Left ventricle myocardium superior (tissue), 1 donor: ENCODE measurements around the gene STRADA. TPM values are rescaled to one million over a fixed set of nuclear protein-coding genes. Genes with fewer than 3 reads are reported as not detected.

Source experiments
- ATAC-seq: fragments of 200-7000 bp; cut with Tn5 transposase; one replicate; pipeline ENCODE4 v1.9.1; 2020; ENCODE audit warnings: mild to moderate bottlenecking, moderate library complexity
- DNase-seq: peaks from one replicate; pipeline ENCODE4 v3.0.0-alpha.2; 2020
- intact Hi-C: fragments of 100-400 bp; cut with micrococcal nuclease; formaldehyde crosslinking; loops from one replicate; pipeline ENCODE4 v1.11.0; 2022
- total RNA-seq: library from RNA; stranded (reverse); fragmentation: NEBNext Ultra II Directional; extraction: Animal tissue kit (Norgen Biotek cat#: 25700); gene quantifications from one replicate; pipeline ENCODE4 v1.2.1, GENCODE V29; 2021
- donor health status: DM: no; HTN: yes; CAD: no; lungs with severe emphysema.

STRADA gene
- total RNA-seq, 1 donor from 2014 or later: 16.0 TPM

- ATAC-seq: no peak
- no peak for DNase-seq
- intact Hi-C loops: no loop called here
Observed at GRCh38 chr17:63703556-63704258, 37.9 kb downstream of the STRADA start.

DNA sequence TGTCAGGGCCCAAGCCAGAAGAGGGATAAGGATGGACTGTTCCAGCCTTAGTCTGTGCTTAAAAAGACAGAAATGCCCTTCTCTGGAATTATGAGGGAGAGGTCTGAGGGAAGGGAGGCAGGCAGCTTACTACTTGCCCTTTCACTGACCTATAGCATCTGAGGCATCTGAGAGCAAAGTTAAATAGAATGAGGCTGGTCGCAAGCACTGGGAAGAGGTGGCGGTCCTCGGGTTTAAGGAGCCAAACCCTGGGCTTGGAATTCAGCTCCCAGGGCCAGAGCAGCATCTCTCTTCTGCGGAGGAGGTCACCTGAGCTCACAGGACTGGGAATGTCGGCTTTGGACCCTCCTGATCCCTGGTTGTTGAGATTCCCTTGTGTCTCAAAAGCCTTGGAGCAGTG is 38.6 kb downstream of the STRADA start:
- DNase-seq (no peak), ATAC-seq (no peak)
- intact Hi-C loops: no loop called here

DNA sequence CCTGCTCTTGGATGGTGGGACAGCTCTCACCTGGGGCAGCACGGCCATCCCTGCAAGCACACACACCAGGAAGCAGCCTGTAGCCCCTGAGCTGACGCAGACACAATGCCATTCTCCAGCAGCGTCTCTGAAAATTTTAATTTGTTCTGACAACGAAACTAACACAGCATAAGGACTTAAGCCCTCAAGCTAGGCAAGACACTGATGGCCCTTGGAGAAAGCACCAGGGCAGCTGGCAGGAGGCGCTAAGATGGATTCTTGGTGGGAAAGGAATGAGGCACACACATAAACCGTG is 38.9 kb downstream of the STRADA start:
- intact Hi-C loops: no loop called here
- ATAC-seq (no peak), DNase-seq (no peak)

DNA sequence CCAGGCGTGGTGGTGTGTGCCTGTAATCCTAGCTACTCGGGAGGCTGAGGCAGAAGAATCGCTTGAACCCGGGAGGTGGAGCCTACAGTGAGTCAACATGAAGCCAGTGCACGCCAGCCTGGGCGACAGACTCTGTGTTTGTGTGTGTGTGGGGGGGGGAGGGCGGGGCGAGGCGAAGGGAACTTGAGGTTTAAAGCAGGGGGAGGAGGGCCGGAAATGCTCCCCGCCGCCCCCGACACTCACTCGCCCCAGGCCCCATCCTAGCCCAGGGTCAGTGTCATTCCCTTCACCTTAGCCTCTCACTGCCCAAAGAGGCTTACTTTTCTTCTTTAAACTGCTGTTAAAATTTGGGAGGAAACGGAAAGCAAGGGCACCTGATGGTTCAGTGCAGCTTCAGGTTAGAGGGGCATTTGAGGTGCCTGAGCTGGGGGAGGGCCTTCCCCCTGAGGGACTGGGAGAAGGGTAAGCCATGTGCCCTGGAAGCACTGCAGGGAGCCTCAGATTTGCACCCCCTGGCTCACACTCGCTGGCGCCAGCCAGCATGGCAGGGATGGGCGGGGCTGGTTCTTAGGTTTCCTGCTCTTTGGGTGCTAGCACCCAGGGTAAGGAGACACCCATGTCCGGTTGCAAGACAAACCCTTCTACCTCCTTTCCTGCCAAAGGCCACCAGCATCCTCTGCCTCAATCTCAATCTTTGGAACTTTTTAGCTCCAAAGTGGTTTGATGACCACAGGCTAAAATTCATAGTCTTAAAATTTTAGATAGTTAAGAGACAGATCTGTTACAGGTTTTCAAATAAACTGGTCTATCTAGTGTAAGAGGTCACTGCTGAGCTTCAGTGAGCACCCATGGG is 39.5 kb downstream of the STRADA start:
- intact Hi-C loops: no loop called here
- peak; percentile 49 for DNase-seq
- no peak for ATAC-seq

DNA sequence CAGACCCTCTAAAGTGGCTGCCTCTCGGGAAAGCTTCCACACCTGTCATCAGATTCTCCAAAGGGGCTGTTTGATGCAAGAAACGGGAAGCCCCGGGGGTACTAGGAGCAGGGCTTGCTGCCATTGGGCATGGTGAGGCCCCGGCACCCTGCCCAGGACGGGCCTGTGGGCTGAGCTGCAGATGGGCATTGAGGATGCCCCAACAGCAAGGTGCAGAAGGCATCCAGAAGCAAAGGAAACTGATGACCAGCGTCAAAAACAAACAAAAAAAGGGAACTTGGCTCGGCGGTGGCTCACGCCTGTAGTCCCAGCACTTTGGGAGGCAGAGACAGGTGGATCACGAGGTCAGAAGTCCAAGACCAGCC is 40.2 kb downstream of the STRADA start:
- intact Hi-C loops: no loop called here
- ATAC-seq (no peak), DNase-seq (no peak)

DNA sequence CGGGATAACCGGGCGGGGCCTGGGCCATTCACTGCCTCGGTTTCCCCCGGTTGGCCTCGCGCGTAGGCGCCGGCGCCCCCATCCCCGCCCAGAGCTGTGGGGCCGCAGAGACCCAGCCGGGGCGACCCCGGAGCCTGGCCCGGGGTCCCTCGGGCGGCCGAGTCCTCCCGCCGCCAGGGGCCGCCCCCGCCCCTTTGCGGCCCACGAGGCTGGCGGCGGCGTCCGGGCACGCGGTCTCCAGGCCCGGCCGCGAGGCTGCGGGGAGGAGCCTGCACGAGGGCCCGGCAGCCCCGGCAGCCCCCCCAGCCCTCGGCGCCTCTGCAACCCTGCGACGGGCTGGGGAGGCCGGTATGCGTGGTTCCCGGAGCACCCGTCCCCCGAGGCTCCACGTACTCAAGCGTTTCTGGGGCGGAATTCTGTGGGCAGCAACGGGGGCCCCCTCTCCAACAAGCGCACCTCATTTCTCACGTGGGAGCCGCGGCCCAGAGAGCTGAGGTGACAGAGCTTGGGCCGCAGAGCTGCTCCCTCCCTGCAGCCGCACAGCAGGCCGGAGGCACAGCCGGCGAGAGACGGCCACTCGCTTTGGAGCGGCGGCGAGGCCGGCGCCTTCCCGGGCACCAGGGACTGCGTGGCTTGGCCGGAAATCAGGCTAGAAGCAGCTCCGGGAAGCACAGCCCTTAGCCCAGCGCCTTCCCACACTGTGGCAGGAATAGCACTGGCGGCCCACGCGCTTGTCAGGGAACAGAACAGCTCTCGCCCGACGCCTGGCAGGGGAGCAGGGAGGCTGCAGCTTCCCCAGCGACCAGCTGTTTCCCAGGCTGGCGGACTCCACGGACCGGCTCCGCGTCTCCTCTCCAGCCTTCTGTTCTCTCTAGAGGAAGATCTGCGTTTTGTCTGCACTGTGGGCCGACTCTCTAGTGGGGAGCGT is 40.8 kb downstream of the STRADA start:
- intact Hi-C loops: no loop called here
- peak; percentile 83 for DNase-seq
- peak; percentile 63 for ATAC-seq

DNA sequence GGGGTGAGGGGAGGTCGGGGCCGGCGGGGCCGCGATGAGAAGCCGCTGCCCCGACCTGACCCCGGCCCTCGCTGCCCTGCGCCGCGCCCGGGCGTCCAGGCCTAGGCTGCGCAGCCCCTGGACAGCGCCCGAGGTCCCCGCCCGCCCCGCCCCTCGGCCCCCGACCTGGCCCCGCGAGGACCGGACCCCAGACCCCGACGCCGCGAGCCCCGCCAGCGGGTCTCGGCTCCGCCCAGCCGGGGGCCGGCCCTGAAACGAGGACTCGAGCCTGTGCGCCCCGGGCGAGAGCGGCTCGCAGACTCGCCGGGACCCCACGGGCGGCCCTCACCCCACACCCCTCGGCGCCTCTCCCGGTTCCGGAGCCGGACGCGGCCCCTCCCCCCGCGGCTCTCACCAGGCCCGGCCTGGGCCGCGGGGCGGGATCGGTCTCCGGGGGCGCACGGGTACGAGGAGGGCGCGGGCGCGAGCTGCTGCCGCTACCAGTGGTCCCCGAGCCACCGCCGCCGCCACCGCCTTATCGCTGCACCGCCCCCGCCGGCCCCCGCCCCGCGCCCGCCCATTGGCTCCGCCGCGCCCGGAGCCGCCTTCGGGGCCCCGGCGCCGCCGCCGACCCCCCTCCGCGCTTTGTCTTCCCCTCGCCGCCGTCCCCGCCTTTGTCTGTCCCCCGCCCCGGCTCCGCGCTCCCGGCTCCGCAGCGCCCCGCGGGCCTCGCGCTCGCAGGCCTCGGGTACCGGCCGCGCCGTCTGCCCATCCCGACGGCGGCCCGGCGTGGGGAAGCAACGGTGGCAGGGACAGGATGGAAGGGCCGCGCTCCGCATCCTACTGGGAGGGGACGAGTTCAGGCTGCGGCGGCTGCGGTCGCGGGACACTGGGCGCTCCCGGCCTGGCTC is 41.7 kb downstream of the STRADA start, which contains the start of gene LIMD2:
LIMD2 (minus strand) TSS at position 488 of the 890 bp plus-strand sequence. CDS start 827 bp downstream, outside the sequence.
- ATAC-seq (peak; percentile 16), DNase-seq (peak; percentile 77)
- intact Hi-C loops: no loop called here

GRCh38 chr17:63698886-63699637 is 42.5 kb downstream of the STRADA start:
- DNase-seq: peak; percentile 73

GRCh38 chr17:63698381-63698885 is 43.2 kb downstream of the STRADA start:
- no peak for DNase-seq
- no peak for ATAC-seq
- intact Hi-C loops: no loop called here

More at GRCh38 chr17:63698886-63699637, 42.5 kb downstream of the STRADA start:
- intact Hi-C loops: no loop called here
- peak; percentile 20 for ATAC-seq

DNA sequence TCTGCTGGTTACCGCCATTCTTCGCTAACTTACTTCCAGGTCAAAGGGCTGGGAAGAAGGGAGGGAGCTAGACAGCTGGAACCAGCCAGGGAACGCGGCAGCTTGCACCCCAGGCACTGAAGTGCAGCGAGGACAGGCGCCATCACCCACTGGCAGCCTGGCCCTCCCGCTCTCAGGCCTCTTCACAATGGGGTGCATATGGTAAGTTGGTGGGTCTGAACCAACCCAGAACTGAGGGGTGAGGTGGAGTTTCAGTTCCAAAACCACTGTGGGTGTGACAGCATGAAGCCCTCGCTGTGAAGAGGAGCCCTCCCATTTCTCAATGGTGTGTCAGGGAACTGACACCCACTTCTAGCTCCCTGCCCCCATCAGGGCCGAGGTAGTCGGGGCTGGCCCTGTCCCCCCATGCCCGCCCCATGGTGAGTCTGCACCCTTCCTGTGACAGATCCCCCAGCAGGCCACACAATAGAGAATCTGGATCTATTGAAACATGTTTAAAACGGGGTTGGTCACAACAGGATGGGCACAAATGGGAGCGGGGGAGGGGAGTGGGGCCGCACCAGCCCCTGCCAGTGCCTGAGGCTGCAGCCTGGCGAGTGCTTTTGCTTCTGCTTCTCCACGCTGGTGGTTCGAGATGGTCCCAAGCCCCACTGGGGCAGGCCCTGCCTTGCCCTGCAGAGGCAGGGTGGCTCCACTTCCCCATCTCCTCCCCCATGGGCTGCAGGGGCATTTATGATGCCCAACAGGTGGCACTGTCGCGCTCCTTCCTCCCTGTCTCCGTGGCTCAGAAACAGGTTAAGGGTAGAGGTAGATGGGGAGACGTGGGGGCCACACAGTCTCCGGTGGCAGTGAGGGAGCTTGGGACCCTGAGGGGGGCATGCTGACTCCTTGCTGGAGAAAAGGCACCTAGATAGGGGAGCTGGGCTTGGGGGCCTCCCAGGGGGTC is 44.0 kb downstream of the STRADA start:
- peak; percentile 10 for ATAC-seq
- peak; percentile 73 for DNase-seq
- intact Hi-C loops: no loop called here

- intact Hi-C loops: no loop called here
- no peak for DNase-seq
- ATAC-seq: peak; percentile 2
Observed at GRCh38 chr17:63696381-63696961, 45.1 kb downstream of the STRADA start.

DNA sequence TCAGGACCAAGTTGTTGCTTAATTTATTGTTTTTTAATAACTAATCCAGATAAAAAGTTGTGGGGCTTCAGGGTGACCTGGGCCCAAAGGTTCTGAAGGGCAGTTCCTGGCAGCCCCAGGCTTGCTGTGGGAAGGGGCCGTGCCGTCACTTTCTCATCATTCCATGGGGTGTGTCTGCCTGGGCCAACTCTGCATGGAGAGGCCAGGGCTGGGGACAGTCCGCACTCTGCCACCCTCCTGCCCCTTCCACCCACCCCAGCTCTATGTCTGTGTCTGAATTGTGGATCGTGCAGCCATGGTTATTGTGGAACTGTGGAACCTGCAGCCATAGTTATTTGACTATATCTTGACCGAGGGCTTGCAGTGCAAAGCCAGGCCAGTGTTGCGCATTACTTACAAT is 45.7 kb downstream of the STRADA start:
- DNase-seq (no peak), ATAC-seq (no peak)
- intact Hi-C loops: no loop called here

DNA sequence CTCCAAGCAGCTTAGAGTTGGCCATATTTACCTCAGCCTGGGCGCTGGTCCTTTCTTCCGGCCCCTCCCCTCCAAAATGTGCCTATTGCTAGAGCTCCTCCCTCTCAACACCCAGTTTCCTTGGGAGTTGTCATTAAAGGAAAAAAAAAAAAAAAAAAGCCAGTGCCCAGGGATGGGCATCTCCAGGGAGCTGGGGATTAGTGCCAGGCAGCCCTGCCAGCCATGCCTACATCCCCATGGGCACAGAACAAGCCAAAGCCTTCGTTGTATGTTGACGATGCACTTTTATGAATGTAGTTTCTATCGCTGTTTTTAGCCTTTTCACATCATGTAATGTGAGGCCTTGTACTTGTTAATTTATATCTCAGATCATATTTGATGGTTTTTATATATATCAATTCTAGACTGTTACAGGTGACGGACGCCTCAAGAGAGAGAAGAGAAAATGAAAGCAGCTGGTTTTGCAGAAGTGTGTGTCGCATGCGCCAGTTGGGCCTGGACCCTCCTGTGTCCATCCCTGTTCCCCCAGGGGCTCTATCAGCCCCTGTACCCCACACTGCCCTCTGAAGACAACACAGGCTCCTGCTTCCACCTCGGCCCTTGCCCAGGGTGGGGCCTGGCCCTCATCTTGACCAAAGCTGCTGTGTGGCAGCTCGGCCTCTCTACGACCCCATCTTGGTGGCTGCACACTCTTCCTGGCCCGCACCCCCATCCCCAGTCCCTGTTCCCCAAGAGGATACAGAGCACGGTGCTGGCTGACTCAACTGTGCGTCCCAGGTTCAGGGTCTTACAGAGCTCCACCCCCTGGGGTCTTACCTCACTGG is 46.4 kb downstream of the STRADA start:
- ATAC-seq (no peak), DNase-seq (no peak)
- intact Hi-C loops: no loop called here

DNA sequence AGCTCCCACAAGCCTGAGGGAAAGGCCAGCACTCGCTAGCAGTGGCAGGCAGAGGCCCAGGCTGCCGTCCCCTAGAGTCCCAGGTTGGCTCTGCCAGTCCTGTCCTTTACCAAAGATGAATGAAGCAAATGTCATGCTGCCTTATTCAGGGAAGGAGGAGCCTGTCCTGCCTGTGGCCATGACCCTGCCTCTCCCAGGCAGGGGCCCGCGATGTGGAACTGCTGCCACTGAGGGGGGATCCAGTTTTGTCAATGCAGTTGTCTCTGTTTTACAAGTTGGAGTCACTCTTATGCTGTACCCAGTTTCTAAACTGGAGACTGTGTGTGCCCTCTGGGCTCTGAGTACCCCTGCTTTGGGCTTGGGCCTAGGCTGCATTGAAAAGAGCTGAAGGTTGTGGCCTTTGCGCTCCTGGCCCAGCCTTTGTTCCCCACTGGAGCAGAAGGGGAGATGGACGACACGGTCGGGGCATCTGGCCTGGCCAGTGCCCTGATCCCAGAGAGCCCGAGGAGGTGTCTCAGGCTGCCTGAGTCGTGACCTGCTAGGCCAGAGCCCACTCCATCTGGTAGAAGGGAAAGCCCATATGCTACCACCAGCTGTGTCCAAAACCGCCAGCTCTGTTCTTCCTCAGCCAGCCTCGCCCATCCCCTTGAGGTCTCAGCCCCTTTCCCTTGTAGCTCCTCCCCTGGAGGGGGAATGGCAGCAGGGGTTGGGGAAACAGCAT is 47.2 kb downstream of the STRADA start:
- ATAC-seq (no peak), DNase-seq (no peak)
- intact Hi-C loops: no loop called here
